ENCODE measurements around the gene NRIP1. TPM values are rescaled to one million over a fixed set of nuclear protein-coding genes. Genes with fewer than 3 reads are reported as not detected.

The NRIP1 gene
- polyA plus RNA-seq, 3 donors, result 4.3 to 28.2 (median 23.5) TPM

DNA sequence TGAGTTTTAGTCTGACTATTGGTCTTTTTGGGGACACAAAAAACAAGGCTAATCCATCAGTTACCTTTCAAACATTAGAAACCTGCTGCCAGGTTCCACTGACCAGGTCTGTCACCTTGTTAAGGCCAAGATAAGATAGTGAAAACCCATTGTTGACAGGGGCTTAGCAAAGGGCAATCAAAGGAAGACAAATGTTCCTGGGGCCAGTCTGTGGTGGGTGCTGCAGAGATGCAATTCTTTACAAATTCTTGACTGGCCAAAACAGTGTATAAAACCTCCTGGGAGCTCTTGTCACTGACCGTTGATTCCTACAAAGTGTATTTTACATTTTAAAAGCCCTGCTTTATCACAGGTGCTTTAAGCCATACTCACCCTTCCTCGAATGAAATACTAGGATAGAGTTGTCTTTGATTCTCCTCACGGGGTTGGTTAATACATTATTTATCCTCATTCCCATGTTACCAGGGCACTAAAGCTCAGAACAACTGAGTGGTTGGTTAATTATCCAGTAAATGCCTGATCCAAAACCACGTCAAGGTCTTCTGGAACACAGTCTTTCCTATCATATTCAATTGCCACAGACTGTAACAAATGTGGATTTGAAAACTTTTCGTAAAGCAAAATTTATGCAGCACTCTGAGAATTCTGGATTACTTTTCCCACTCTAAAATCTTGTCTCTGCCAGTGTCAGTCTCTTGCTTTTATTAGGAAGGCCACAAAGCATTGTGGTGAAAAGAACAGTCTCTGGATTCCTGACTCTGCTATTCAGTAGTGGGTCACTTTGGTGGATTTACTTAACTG lies 77.2 kb downstream of the NRIP1 start:
- Mint-ChIP-seq H3K27me3 (ENCODE audit: low read depth in 3 of 3) (no peaks in the 10 kb centered on the region), H3K27ac (no peak overlapping the region), H3K36me3 (peaks cover 55 to 59% of the 10 kb centered on the region in 2 donors), H3K9me3 (no peaks in the 10 kb centered on the region), H3K4me3 (no peak overlapping the region), H3K4me1 (no peaks in the 10 kb centered on the region)
- TF ChIP-seq, protein P1, sequence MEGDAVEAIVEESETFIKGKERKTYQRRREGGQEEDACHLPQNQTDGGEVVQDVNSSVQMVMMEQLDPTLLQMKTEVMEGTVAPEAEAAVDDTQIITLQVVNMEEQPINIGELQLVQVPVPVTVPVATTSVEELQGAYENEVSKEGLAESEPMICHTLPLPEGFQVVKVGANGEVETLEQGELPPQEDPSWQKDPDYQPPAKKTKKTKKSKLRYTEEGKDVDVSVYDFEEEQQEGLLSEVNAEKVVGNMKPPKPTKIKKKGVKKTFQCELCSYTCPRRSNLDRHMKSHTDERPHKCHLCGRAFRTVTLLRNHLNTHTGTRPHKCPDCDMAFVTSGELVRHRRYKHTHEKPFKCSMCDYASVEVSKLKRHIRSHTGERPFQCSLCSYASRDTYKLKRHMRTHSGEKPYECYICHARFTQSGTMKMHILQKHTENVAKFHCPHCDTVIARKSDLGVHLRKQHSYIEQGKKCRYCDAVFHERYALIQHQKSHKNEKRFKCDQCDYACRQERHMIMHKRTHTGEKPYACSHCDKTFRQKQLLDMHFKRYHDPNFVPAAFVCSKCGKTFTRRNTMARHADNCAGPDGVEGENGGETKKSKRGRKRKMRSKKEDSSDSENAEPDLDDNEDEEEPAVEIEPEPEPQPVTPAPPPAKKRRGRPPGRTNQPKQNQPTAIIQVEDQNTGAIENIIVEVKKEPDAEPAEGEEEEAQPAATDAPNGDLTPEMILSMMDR (IDR thresholded peaks at IDR 0.05), result no peak
- Histone ChIP-seq H3K27me3 (ENCODE audit: control insufficient read depth in 2 of 2, insufficient read depth in 2 of 2, low read length in 2 of 2) (no peaks in the 10 kb centered on the region), H3K4me1 (ENCODE audit: control insufficient read depth in 1 of 2, insufficient read depth in 2 of 2, low read length in 2 of 2) (no peaks in the 10 kb centered on the region), H3K9me3 (replicated peaks in 1 of 2; ENCODE audit: control insufficient read depth in 1 of 2, insufficient read depth in 1 of 2, low read length in 2 of 2) (no peaks in the 10 kb centered on the region), H2AFZ (ENCODE audit: insufficient read depth, low read depth, low read length, poor library complexity, severe bottlenecking) (no peak overlapping the region), H3K79me2 (ENCODE audit: insufficient read depth, low read length) (peaks cover 65% of the 10 kb centered on the region), H3K4me2 (replicated peaks; ENCODE audit: extremely low read depth, low read length, poor library complexity, severe bottlenecking) (no peak overlapping the region), H3K9ac (ENCODE audit: insufficient read depth, low read length, poor library complexity, severe bottlenecking) (no peak overlapping the region), H4K20me1 (ENCODE audit: insufficient read depth, low read length) (peaks cover 89% of the 10 kb centered on the region), H3K4me3 (replicated peaks in 1 of 3; ENCODE audit: low read depth in 2 of 3, low read length in 3 of 3) (no peak overlapping the region), H3K36me3 (replicated peaks in 1 of 2; ENCODE audit: control insufficient read depth in 1 of 2, insufficient read depth in 2 of 2, low read length in 2 of 2) (peaks cover 16 to 73% of the 10 kb centered on the region in 2 donors), H3K27ac (ENCODE audit: low read depth in 1 of 2, low read length in 2 of 2) (no peak overlapping the region)
- WGBS (ENCODE audit: insufficient coverage), result no CpG with 5 or more reads among the region's 5 CpGs
- no peak for DNase-seq
- intact Hi-C loops (cut with micrococcal nuclease), result no loop called here

DNA sequence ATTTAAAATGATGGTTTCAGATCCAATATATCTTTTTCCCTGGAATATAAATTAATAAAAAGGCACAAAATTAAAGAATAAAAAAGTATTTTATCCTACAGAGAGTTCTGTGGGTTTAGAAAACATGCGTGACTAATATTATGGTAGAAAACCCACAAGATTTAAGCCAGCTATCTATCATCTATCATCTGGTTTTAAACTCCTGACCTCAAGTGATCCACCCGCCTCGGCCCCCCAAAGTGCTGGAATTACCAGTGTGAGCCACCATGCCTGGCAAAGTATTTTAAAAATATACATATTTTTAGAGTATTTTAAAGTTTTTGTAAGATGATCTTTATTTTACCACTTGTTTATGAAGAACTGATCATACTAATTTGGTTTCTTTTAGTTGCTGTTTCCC lies 79.5 kb downstream of the NRIP1 start:
- H3K27me3 Mint-ChIP-seq (ENCODE audit: low read depth in 3 of 3), result no peaks in the 10 kb centered on the region
- intact Hi-C loops (cut with micrococcal nuclease), result no loop called here
- H3K4me1 ChIP-seq (ENCODE audit: control insufficient read depth in 1 of 2, insufficient read depth in 2 of 2, low read length in 2 of 2), result no peaks in the 10 kb centered on the region
- no peak overlapping the region for H3K4me2 ChIP-seq (replicated peaks; ENCODE audit: extremely low read depth, low read length, poor library complexity, severe bottlenecking)
- H3K27me3 ChIP-seq (ENCODE audit: control insufficient read depth in 2 of 2, insufficient read depth in 2 of 2, low read length in 2 of 2), result no peaks in the 10 kb centered on the region
- H3K79me2 ChIP-seq (ENCODE audit: insufficient read depth, low read length), result peaks cover 61% of the 10 kb centered on the region
- peaks cover 12 to 58% of the 10 kb centered on the region in 2 donors for H3K36me3 ChIP-seq (replicated peaks in 1 of 2; ENCODE audit: control insufficient read depth in 1 of 2, insufficient read depth in 2 of 2, low read length in 2 of 2)
- no peaks in the 10 kb centered on the region for H3K4me1 Mint-ChIP-seq
- no peak overlapping the region for H3K4me3 ChIP-seq (replicated peaks in 1 of 3; ENCODE audit: low read depth in 2 of 3, low read length in 3 of 3)
- no peak overlapping the region for H3K27ac ChIP-seq (ENCODE audit: low read depth in 1 of 2, low read length in 2 of 2)
- TF ChIP-seq, protein P1 (IDR thresholded peaks at IDR 0.05), result no peak
- no peak overlapping the region for H3K9ac ChIP-seq (ENCODE audit: insufficient read depth, low read length, poor library complexity, severe bottlenecking)
- no CpG with 5 or more reads among the region's 3 CpGs for WGBS (ENCODE audit: insufficient coverage)
- no peak overlapping the region for H3K27ac Mint-ChIP-seq
- H3K9me3 ChIP-seq (replicated peaks in 1 of 2; ENCODE audit: control insufficient read depth in 1 of 2, insufficient read depth in 1 of 2, low read length in 2 of 2), result no peaks in the 10 kb centered on the region
- DNase-seq, result no peak
- H3K4me3 Mint-ChIP-seq, result no peak overlapping the region
- H3K36me3 Mint-ChIP-seq, result peaks cover 46 to 50% of the 10 kb centered on the region in 2 donors
- H3K9me3 Mint-ChIP-seq, result no peaks in the 10 kb centered on the region
- peaks cover 85% of the 10 kb centered on the region for H4K20me1 ChIP-seq (ENCODE audit: insufficient read depth, low read length)
- no peak overlapping the region for H2AFZ ChIP-seq (ENCODE audit: insufficient read depth, low read depth, low read length, poor library complexity, severe bottlenecking)

Data from CD14-positive monocyte (primary cell).